ELR (cell line): ENCODE data around the gene TCF7L1.
A peak's percentile ranks its signal among the peaks of the same experiment; 100 is the strongest.

Experiments
- DNase-seq: peaks from one replicate; pipeline ENCODE4 v3.0.0-alpha.2; 2015; ENCODE audit warnings: low read depth

Gene TCF7L1

DNA sequence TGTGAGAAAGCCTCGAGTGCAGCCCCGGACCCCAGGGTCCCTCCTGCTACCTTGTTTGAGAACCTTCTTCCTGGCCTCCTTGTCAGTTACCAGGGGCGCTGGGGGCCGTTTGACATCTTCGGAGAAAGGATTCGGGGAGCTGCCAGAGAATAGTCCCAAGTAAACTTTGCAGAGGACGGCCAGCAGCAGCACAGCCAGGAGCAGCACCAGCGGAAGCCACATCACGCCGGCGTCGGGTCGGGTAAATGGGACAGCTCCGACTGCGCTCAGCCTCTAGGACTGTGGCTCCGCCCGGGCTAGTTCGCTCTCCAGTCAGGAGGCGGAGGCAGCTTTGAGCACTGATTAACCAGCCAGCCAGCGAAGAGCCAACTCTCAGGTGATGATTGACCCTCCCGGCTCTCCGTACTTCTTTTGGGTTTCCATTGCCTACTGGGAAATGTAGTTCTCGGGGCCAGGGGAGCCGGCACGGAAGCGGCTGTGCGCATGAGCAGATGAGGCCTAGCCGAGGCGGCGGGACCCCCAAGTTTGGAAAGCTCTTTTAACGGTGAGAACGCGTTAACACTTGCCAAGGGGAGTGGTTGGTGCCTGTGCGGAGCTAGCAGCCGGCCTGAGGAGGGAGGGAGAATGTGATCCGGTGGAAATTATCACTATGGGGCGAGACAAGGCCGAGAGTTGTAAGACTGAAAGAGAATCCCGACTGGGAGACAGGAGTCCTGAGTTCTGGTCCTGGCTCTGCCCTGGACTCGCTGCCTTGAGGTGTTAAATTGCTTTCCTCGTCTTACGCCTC lies 221.3 kb downstream of the TCF7L1 start, which contains the start of the genes ELMOD3 and RETSAT:
TSS of gene ELMOD3 (plus strand) at position 484 of the 787 bp plus-strand sequence. CDS start 2,430 bp downstream, outside the sequence.
TSS of gene RETSAT (minus strand) at position 243 of the 787 bp plus-strand sequence. CDS start at position 222, 21 bp downstream.
- peak; percentile 100 for DNase-seq

DNA sequence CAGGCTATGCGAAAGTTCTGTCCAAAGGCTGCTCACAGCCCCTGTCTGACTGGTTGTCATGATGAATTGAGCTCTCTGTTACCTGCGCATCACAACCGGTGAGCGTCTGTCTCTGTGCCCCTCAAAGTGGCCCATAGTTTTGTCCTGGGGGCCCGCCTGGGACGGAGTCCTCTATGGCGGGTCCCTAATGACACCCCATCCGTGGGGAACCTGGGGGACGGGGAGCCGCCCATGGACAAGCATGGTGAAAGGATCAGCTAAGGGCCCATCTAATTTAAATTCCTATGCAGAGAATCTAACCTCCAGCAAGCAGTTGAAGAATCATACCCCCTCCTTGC lies 221.8 kb downstream of the TCF7L1 start:
- no peak for DNase-seq

- DNase-seq, result peak; percentile 15
Measured at GRCh38 chr2:85355521-85355920, 222.3 kb downstream of the TCF7L1 start.

GRCh38 chr2:85356186-85356585 lies 223.0 kb downstream of the TCF7L1 start:
- no peak for DNase-seq

- no peak for DNase-seq
Measured at GRCh38 chr2:85357736-85358135, 224.5 kb downstream of the TCF7L1 start.
